GM12875 (cell line): ENCODE data around the gene ECE2.

ENCODE experiments used
- H3K4me3 ChIP-seq: one replicate; pipeline ENCODE4 v1.5.1; 2011; ENCODE audit warnings: low read depth, low read length, control low read depth
- CTCF ChIP-seq: IDR thresholded peaks from 2 replicates; pipeline ENCODE4 v1.5.1; 2011; ENCODE audit warnings: low read depth, mild to moderate bottlenecking, control low read depth, inconsistent platforms, low read length, moderate library complexity, borderline replicate concordance; ENCODE audit not compliant: insufficient read depth

Gene ECE2

GRCh38 chr3:184315543-184315867, 39.7 kb downstream of the ECE2 start:
- TF ChIP-seq CTCF: no peak
- peak overlapping the region; percentile 88 for H3K4me3 ChIP-seq

DNA sequence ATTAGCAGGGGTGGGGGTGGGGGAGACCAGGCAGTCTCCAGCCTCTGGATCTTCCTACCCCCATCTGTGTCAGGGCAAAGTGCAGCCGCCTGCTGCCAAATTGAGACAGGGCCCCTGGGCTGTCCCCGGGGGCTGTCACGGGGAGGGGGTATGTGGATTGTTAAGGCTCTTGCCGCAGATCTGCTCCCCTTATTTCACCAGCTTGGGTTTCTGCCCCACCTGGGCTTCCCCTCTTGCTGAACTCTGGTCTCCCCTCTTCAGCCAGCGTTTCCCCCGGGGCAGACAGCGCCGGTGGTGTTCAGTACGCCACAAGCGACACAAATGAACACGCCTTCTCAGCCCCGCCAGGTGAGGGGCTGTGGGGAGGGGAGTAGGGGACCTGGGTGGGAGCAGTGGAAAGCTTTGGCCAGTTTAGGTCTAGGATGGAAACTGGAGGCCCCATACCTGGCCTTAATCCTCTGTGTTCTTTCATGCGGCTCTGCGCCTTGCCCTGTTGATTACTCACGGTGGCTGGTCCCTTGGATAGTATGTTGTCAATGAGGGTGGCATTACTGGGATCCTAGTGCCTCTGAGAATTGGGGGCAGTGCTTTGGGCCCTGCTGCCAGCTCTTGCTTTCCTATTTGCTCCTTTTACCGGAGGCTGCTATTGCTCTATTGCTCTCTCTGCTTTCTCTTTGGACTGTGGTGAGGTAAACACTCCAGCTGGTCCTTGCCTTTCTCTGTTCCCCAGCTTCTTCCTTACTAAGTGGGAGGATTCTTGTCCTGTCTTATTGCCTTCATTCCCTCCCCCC, 40.2 kb downstream of the ECE2 start:
- no peak for TF ChIP-seq CTCF
- peak overlapping the region; percentile 88 for H3K4me3 ChIP-seq

DNA sequence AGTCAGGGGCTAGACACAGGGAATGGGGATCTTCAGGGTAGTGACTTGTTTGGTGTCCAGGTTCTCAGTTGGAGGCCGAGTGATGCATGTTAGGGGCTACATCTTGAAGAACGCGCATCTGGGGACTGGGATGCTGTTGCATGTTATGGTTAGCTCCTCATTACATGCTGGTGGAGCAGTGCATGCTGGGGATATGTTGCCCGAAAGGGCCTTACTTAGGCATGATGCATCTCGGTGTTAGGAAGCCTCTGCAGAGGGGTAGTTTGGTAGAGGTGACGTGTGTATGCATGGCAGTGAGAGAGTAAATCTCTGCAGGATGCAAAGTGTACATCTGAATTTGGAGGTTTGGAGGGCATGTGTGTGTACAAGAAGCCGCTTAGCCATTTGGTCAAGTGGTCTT, 41.0 kb downstream of the ECE2 start:
- peak overlapping the region; percentile 5 for H3K4me3 ChIP-seq

GRCh38 chr3:184317201-184317600, 41.4 kb downstream of the ECE2 start:
- H3K4me3 ChIP-seq: peak overlapping the region; percentile 5
- no peak for TF ChIP-seq CTCF

More for the DNA sequence above, 41.0 kb downstream of the ECE2 start:
- no peak for TF ChIP-seq CTCF

GRCh38 chr3:184320104-184320445, 44.3 kb downstream of the ECE2 start:
- no peak for TF ChIP-seq CTCF
- H3K4me3 ChIP-seq: no peak overlapping the region

- no peak for TF ChIP-seq CTCF
- no peak overlapping the region for H3K4me3 ChIP-seq
Measured at GRCh38 chr3:184321666-184322065, 45.8 kb downstream of the ECE2 start.

DNA sequence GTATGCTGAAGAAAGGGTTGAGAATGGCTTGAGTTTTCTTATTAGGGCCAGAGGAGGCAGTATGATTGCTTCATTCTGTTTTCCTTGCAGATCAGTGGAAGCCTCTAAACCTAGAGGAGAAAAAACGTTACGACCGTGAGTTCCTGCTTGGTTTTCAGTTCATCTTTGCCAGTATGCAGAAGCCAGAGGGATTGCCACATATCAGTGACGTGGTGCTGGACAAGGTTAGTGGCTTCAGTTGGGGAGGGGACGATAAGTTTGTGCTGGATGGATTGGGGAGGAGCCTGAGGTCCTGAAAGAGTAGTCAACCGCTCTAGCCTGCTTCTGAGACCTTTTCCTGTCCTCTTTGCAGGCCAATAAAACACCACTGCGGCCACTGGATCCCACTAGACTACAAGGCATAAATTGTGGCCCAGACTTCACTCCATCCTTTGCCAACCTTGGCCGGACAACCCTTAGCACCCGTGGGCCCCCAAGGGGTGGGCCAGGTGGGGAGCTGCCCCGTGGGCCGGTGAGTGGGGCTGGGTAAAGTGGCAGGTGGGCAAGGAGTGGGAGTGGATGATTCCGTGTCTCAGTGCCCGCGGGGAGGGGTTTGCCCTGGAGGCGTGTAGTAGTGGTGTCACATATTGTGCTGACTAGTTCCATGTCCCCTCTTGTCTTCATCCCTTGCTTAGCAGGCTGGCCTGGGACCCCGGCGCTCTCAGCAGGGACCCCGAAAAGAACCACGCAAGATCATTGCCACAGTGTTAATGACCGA, 47.1 kb downstream of the ECE2 start:
- TF ChIP-seq CTCF: no peak
- no peak overlapping the region for H3K4me3 ChIP-seq
